C4-2B (cell line): ENCODE results near the gene BCL2L14.

Source experiments
- H3K27ac ChIP-seq: fragments of 450-650 bp; 2 replicates; pipeline ENCODE4 v1.5.1; 2017
- ZFX ChIP-seq: fragments of 450-650 bp; IDR thresholded peaks from 2 replicates; pipeline ENCODE4 v1.6.1; 2017
- TF ChIP-seq, protein P1 (sequence below): fragments of 450-650 bp; conservative IDR thresholded peaks from 2 replicates; pipeline ENCODE4 v1.5.1; 2017; ENCODE audit warnings: mild to moderate bottlenecking

The BCL2L14 gene

DNA sequence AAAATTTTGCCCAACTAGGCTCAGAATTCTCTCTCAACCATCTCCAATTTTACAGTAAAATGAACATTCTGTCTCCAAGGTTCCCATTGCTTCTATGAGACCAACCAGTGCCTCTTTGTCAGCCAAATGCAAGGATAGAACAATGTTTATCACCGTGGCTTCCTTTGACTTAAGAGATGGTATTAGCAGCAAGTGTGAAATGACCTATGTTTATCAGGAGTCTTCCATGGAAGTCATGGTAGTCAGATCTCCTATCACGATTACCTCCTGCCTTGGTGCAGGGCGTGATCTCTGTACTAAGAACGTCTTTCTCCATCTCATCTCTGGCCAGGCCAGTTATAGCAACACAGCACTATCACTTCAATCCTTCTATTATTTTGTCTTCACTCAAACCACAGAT lies 6.1 kb upstream of the BCL2L14 start:
- no peak overlapping the region for H3K27ac ChIP-seq
- TF ChIP-seq, protein P1, sequence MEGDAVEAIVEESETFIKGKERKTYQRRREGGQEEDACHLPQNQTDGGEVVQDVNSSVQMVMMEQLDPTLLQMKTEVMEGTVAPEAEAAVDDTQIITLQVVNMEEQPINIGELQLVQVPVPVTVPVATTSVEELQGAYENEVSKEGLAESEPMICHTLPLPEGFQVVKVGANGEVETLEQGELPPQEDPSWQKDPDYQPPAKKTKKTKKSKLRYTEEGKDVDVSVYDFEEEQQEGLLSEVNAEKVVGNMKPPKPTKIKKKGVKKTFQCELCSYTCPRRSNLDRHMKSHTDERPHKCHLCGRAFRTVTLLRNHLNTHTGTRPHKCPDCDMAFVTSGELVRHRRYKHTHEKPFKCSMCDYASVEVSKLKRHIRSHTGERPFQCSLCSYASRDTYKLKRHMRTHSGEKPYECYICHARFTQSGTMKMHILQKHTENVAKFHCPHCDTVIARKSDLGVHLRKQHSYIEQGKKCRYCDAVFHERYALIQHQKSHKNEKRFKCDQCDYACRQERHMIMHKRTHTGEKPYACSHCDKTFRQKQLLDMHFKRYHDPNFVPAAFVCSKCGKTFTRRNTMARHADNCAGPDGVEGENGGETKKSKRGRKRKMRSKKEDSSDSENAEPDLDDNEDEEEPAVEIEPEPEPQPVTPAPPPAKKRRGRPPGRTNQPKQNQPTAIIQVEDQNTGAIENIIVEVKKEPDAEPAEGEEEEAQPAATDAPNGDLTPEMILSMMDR = no peak
- no peak for TF ChIP-seq ZFX

DNA sequence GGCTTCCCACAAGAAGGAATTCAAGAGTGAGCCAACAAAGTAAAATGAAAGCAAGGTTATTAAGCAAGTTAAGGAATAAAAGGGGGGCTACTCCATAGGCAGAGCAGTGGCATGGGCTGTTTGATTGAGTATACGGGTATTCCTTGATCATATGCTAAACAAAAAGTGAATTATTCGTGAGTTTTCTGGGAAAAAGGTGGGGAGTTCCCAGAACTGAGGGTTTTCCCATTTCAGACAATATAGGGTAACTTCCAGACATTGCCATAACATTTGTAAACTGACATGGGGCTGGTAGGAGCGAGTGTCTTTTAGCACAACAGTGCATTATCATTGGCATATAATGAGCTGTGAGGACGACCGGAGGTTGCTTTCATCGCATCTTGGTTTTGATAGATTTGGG lies 2.0 kb upstream of the BCL2L14 start:
- TF ChIP-seq ZFX = no peak
- TF ChIP-seq, protein P1 = no peak
- no peak overlapping the region for H3K27ac ChIP-seq

DNA sequence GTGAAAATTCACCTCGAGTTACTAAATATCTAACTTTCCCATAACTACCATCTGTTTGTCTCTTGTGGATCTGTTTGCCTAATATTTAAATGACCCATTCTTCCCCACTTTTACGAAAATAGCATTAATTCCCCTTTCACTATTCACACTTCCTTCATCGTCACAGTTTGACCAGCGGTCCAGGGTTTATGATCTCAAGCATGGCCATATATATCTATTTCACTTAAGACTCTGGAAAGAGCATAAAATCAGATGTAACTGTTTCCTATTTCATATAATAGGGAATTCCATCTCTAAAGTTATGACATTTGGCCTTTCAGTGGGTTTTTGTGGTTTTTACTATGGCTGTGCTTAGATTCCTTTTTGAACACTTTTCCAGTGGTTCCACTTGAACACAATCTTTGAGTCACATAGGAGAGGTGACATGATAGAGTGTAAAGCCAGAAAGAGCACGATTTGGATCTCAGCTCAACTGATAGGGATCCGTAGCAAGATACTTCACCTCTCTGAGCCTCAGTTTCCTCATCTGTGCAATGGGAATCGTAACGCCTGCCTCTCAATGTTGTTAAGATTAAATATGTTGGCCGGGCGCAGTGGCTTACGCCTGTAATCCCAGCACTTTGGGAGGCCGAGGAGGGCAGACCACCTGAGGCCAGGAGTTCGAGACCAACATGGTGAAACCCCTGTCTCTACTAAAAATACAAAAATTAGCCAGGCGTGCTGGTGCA lies 754 bp upstream of the BCL2L14 start:
- TF ChIP-seq, protein P1 = no peak
- TF ChIP-seq ZFX = no peak
- H3K27ac ChIP-seq = peak overlapping the region; percentile 79

DNA sequence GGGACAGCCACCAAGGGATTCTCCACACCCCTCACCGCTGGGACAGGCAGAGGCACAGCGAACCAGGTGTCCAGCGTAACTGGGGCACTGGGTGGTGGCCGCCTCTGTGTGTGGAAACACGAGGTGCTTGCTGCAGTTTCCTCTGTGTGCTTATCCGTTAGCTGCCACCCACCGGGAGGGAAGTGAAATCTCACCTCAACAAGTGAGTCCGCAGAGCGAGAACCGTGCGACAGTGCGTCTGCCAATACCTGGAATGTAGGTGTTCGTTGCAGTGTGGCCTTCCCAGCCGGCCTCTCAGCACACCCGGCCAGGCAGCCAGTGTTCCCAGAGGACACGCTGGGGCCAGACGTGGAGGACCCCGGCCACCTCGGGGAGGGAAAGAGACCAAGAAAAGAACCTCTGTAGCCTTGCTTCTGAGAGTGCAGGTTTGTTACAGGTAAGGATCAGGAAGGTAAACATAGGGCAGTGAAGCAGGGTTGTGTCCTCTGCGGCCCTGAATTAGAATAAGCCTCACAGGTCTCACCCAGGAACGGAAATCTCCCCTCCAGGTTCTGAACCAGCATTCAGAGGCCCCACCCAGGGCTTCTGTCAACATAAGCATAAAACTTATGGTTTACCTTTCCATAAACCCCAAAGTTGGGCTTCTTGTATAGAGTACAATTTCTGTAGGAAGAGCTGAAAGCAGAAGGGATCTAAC lies 1.5 kb downstream of the BCL2L14 start:
- H3K27ac ChIP-seq = peak overlapping the region; percentile 79

DNA sequence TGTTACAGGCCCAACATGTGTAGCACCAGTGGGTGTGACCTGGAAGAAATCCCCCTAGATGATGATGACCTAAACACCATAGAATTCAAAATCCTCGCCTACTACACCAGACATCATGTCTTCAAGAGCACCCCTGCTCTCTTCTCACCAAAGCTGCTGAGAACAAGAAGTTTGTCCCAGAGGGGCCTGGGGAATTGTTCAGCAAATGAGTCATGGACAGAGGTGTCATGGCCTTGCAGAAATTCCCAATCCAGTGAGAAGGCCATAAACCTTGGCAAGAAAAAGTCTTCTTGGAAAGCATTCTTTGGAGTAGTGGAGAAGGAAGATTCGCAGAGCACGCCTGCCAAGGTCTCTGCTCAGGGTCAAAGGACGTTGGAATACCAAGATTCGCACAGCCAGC lies 8.6 kb downstream of the BCL2L14 start:
- TF ChIP-seq, protein P1 = no peak
- no peak for TF ChIP-seq ZFX

More for the DNA sequence above, 1.5 kb downstream of the BCL2L14 start:
- TF ChIP-seq, protein P1 = no peak
- TF ChIP-seq ZFX = no peak

DNA sequence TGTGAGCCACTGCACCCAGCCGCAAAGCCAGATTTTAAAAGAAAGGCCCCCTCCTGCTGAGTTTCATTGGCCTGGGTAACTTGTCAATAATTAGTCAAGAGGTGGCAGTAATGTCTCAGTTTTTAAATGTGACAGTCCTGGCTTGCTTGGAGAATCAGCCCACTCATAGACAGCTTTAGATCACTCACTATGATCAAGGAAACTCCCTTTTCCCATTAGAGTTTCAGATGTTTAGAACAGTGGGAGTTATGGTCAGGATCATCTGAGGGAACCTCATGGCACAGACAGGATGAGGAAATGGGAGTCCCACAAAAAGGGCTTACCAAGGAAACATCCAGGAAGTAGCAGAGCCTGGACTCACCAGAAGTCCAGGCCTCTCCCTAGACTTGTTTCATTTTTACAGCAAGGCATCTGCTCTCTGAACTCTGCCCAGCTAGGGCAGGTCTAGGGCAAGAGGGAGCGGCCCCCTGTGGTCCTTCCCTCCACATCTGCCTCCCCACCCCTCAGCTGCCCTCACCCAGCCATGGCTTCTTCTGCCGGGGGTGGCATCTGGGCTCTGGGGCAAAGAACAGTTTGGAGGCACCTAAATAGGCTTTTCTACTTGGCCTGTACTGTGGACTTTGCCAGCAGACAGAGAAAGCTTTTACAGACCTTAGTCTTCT lies 11.2 kb downstream of the BCL2L14 start:
- H3K27ac ChIP-seq = no peak overlapping the region
- TF ChIP-seq, protein P1 = peak; percentile 60
- TF ChIP-seq ZFX = no peak

More for the DNA sequence above, 8.6 kb downstream of the BCL2L14 start:
- no peak overlapping the region for H3K27ac ChIP-seq

DNA sequence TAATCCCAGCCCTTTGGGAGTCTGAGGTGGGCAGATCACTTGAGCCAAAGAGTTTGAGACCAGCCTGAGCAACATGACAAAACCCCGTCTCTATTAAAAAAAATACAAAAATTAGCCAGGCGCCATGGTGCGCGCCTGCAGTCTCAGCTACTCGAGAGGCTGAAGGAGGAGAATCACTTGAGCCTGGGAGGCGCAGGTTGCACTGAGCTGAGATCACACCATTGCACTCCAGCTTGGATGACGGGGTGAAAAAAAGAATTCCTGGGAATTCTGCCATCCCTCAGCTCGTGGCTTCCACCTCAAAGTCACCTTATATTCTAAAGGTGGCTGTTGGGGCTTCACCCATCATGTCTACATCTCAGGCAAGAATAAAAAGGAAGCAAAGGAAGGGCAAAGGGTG lies 12.9 kb downstream of the BCL2L14 start:
- no peak overlapping the region for H3K27ac ChIP-seq
- TF ChIP-seq, protein P1 = no peak
- TF ChIP-seq ZFX = no peak
